Ishikawa (cell line): ENCODE results near the gene RPS6KA4.

Experiments
- CEBPB ChIP-seq: IDR thresholded peaks from 2 replicates; pipeline ENCODE4 v1.6.1; 2012
- CREB1 ChIP-seq: IDR thresholded peaks from 2 replicates; pipeline ENCODE4 v1.6.1; 2012; ENCODE audit warnings: low read depth
- EGR1 ChIP-seq: IDR thresholded peaks from 2 replicates; pipeline ENCODE4 v1.6.1; 2012
- EP300 ChIP-seq: IDR thresholded peaks from 2 replicates; pipeline ENCODE4 v1.6.1; 2012; ENCODE audit warnings: borderline replicate concordance
- FOXM1 ChIP-seq: IDR thresholded peaks from 2 replicates; pipeline ENCODE4 v1.6.1; 2012; ENCODE audit warnings: low read depth, borderline replicate concordance
- NFIC ChIP-seq: IDR thresholded peaks from 2 replicates; pipeline ENCODE4 v1.6.1; 2012
- RAD21 ChIP-seq: IDR thresholded peaks from 2 replicates; pipeline ENCODE4 v1.6.1; 2012; ENCODE audit warnings: low read depth
- REST ChIP-seq: IDR thresholded peaks from 2 replicates; pipeline ENCODE4 v1.6.1; 2012; ENCODE audit warnings: low read depth, mild to moderate bottlenecking
- TAF1 ChIP-seq: IDR thresholded peaks from 2 replicates; pipeline ENCODE4 v1.6.1; 2012; ENCODE audit warnings: low read depth, mild to moderate bottlenecking
- TCF12 ChIP-seq: IDR thresholded peaks from 2 replicates; pipeline ENCODE4 v1.6.1; 2012; ENCODE audit warnings: low read depth
- TEAD4 ChIP-seq: IDR thresholded peaks from 2 replicates; pipeline ENCODE4 v1.6.1; 2012
- USF1 ChIP-seq: IDR thresholded peaks from 2 replicates; pipeline ENCODE4 v1.6.1; 2012
- YY1 ChIP-seq: IDR thresholded peaks from 2 replicates; pipeline ENCODE4 v1.6.1; 2012; ENCODE audit warnings: low read depth
- ZBTB7A ChIP-seq: IDR thresholded peaks from 2 replicates; pipeline ENCODE4 v1.6.1; 2012; ENCODE audit warnings: low read depth
- TF ChIP-seq, protein P1 (sequence below): IDR thresholded peaks from 2 replicates; pipeline ENCODE4 v1.6.1; 2012

Gene RPS6KA4

GRCh38 chr11:64338716-64339115 lies 20.2 kb upstream of the RPS6KA4 start:
- no peak for TF ChIP-seq TAF1
- TF ChIP-seq TCF12 = no peak
- TF ChIP-seq ZBTB7A = no peak
- no peak for TF ChIP-seq REST
- TF ChIP-seq EP300 = no peak
- TF ChIP-seq TEAD4 = no peak
- TF ChIP-seq FOXM1 = no peak
- no peak for TF ChIP-seq RAD21
- TF ChIP-seq, protein P1, sequence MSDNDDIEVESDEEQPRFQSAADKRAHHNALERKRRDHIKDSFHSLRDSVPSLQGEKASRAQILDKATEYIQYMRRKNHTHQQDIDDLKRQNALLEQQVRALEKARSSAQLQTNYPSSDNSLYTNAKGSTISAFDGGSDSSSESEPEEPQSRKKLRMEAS = no peak
- TF ChIP-seq YY1 = no peak
- no peak for TF ChIP-seq USF1
- no peak for TF ChIP-seq EGR1
- TF ChIP-seq NFIC = no peak
- no peak for TF ChIP-seq CEBPB
- no peak for TF ChIP-seq CREB1

DNA sequence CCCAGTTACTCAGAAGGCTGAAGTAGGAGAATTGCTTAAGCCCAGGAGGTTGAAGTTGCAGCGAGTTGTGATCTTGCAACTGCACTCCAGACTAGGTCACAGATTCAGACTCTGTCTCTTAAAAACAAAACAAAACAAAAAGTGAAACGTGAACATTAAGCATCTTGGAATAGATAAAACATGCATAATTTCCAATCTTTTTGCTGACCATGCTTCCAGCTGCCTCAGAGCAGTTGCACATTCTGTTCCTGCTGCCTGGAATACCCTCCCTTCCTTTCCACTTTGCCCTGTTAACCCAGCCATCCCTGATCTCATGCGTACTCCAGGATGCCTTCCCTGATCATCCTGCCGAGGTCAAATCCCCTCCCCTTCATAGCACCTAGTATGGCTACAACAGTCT lies 19.7 kb upstream of the RPS6KA4 start:
- TF ChIP-seq USF1 (no peak), TAF1 (no peak), EGR1 (no peak), ZBTB7A (no peak), EP300 (no peak), TCF12 (no peak), NFIC (no peak), CREB1 (no peak), YY1 (no peak), REST (no peak), RAD21 (no peak), TEAD4 (no peak), FOXM1 (no peak), CEBPB (no peak)
- TF ChIP-seq, protein P1 = no peak

GRCh38 chr11:64339754-64340408 lies 19.1 kb upstream of the RPS6KA4 start, which contains the start of gene CCDC88B:
Gene CCDC88B, plus strand, starts transcription at chr11:64340204. Its CDS starts 63 bp downstream, at chr11:64340267.
- TF ChIP-seq USF1 (no peak), YY1 (no peak), FOXM1 (no peak), EP300 (no peak), TEAD4 (no peak), TCF12 (no peak), RAD21 (no peak), NFIC (no peak), CREB1 (no peak), ZBTB7A (no peak), REST (no peak), TAF1 (no peak), EGR1 (no peak), CEBPB (no peak)
- TF ChIP-seq, protein P1 = no peak
